ENCODE measurements around the gene MIEF2.
"Not testable (repeated sequence)": the region's sequence is repeated elsewhere in the genome, so short reads cannot be mapped to it uniquely, and the experiment has no call there.

Gene MIEF2

DNA sequence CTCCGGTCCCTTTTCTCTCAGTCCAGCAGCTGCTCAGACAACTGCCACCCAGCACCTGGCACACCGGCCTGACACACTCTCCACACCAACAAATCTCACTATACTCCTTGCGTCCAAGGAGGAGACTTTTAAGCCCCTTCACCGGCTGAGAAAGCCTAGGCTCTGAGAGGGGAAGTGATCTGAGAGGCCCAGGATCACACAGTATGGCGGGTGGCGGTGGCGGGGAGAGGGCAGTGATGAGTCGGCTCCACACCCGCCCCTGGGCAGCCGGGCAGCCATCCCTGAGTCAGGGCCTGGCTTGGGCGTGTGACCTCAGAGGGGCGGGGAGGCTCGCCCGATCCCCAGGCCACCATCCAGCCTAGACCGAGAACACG is 2.5 kb upstream of the MIEF2 start:
- peak; percentile 81 for DNase-seq

DNA sequence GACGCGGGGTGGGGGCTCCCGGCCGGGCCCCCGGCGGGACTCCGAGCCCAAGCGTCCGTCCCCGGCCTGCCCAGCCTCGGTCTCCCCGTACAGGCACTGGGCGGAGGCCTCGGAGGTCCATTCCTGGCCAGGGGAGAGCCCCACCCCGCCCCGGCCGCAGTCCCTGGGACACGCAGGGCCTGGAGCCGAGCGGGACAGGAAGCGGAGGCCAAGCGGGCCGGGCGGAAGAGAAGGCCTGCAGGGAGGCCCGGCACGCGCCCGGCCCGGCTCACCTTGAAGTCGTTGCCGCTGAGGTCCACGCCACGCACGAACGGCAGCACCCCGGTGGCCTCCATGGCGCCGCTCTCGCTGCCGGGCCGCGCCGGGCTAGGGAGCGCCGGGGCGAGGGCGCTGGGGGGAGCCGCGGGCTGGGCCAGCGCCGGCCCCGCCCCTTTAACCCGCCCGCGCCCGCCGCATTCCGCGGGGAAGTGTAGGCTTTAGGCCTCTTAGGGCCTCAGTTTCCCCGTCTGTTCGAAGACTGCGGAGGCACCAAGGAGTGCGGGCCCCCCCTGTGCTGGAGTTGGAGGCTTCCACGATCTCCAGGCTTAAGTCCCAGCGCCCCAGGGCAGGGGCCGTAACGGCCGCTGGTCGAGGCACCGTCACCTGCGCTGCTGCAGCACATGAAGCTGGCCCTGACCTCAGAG is 2.0 kb upstream of the MIEF2 start, which contains the start of gene FLII:
FLII (minus strand) TSS at position 383 of the 683 bp plus-strand sequence; CDS start at position 335, 48 bp downstream.
- DNase-seq: peak; percentile 83

DNA sequence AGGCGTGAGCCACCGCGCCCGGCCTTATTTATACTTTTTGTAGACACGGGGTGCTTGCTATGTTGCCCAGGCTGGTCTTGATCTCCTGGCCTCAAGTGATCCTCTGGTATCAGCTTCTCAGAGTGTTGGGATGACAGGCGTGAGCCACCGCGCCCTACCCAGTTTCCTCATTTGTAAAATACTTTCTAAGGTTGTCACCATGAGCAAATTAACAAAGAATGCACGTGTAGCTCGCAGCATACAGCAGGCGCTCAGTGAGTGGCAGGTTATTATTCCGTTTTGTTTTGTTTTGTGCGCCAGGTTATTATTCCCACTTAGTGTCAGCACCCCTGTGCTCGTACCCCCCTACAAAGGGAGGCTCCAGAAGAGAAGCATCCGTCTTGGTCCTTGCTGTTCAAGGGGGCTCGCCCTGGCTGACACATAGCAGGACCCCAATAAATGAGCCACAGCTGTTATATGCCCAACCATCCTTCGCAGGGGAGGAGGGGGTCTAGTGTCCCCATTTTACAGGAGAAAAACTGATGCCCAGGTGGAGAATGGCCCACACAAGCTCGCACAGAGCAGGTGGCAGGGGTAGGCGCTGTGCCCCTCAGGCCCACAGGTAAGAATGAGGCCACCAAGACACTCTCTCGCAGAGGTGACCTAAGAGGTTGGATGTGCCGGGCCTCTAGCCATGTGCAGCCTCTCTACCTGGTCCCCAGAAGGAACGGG is 686 bp upstream of the MIEF2 start:
- no peak for DNase-seq

DNA sequence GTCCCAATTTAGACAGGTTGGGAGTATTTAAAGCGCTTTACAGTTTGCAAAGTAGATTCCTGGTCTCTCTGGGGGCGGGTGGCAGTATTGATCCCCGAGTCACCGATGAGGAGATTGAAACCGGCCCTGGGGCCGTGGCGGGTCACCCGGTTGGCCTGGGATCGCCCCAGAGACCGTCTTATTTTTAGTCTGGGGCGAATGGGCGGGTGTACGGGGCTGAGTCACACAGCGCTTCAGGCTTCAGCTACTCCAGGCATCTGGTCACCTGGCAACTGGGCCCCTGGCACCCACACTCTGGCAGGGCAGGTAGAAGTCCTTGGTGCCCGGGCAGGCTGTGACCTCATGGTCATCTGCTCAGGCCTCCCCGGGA is 669 bp downstream of the MIEF2 start:
- DNase-seq: no peak

DNA sequence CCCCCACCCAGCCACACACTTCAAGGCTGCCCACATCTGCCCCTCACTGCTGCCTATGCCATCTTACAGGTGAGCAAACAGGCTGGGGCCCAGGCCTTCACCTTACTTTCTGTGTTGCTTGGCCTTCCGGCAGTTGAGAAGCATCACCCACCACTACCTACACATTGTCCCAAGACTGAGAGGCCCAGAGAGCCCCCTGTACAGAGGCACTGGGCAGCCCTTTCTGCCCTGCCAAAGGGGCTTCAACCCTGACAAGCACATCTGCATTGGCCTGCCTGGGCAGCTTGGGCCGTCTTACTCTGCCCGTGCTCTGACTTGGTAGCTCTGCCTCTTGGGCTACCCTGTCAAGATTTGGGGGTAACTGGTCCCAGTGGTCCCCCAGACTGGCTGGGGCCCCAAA is 1.2 kb downstream of the MIEF2 start:
- no peak for DNase-seq

DNA sequence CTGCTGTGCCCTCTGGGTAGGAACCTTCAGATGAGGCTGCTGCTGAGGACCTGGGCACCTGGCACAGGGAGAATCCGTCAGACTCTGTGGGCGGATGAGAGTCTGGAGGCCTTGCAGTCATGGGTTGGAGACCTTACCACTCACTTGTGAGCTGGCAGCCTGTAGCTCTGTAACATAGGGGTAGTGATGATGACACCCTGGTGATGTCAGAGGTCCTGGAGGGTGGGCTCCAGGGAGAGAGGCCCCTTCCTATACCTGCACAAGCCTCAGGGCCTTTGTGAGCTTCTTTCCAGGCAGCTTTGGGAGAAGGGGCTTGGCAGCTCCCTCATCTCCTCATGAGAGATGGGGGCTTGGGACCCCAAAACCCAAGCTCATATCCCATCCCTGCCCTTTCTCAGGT is 1.6 kb downstream of the MIEF2 start:
- DNase-seq: no peak

GRCh38 chr17:18262641-18263040 is 2.2 kb downstream of the MIEF2 start:
- no peak for DNase-seq

GRCh38 chr17:18263885-18264682 is 3.6 kb downstream of the MIEF2 start:
- no peak for DNase-seq

GRCh38 chr17:18267366-18267765 is 6.9 kb downstream of the MIEF2 start:
- DNase-seq: no peak

DNA sequence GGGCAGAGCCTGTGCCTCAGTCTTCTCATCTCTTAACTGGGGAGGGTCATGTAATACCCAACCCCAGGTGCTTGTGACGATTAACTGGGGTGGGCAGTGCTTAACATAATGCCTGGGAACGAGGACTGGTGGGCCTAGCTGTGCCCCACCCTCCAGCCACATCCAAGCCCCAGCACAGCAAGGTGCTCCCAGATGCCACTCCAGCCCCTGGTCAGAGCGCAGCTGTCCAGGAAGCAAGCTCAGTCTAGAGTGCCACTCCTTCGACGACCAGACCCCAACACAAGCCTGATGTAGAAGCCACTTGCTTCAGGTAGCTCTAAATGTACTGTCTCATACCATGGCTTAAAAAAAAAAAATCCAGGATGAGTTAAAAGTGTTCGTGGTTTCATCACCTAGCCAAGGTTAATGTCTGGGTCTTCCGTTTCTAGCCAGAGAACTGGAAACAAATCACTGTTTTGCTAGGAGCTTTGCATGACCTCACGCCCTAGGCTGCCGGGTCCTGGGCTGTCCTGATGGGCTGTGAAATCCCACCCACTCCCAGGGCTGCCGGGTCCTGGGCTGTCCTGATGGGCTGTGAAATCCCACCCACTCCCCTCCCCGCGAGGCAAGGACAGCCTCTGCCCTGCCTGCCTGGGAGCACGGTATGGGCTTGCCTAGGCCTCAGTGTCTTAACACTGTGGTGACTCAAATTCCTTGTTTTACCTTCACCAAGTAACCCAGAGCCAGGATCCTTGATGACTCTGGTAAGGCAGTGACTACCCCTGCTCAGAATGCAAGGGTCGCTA is 7.7 kb downstream of the MIEF2 start:
- DNase-seq: no peak

DNA sequence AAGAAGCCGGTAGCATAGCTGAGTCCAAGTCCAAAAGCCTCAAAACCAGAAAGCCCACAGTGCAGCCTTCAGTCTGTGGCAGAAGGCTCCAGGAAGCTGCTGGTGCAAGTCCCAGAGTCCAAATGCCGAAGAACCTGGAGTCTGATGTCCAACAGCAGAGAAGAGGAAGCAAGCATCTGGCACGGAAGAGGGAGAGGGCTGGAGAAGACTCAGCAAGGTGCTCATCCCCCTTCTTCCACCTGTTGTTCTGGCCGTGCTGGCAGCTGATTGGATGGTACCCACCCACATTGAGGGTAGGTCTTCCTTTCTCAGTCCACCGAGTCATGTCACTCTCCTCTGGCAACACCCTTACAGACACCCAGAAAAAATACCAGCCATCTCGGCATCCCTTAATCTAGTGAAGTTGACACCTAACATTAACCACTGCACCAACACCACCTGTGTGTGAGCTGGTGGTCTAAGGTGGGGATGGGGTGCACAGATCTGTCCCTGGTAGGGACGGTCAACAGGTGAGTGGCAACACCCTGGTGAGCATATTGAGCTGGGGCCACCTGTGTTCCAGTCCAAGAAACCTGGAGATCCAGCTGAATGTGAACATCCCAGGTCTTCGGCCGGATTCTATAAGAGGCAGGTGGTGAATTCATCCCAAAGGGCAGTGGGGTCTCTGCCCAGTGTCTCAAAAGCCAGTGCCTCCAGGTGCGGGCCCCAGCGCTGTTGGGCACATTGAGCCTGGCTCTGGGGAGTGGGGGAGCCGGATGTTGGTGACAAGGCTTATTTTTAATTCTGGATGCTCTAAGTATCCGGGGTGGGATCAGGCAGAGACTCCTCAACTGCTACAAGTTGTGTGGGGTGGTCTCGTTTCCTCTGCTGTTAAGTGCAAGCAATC is 9.8 kb downstream of the MIEF2 start:
- DNase-seq: no peak

DNA sequence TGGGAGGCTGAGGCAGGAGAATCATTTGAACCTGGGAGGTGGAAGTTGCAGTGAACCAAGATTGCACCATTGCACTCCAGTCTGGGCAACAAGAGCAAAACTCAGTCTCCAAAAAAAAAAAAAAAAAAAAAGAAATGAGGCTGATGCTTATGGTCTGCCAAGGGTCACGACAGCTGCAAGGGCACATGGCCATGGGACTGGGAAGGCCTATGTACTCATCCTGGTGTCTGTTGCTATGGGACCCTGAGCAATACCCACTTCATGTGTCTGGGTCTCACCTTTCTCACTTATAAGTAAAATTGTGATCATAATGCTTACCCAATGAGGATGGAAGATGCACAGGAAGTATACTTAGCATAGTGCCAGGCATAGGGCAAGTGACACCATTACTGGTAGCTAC is 16.6 kb downstream of the MIEF2 start:
- no peak for DNase-seq

DNA sequence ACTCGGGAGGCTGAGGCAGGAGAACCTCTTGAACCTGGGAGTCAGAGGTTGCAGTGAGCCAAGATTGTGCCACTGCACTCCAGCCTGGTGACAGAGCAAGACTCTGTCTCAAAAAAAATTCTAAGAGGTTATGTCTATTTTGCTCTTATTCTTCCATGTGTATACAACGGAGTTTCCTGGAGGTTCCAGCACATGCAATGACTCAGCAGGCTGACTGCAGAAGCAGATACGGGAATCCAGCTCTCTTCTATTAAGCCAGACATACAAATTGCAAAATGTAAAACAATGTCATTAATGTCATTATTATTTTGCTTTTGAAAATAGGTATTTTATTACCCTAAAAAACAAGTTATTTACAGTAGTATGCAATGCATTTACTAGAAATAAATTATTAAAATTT is 18.4 kb downstream of the MIEF2 start:
- DNase-seq: no peak

- DNase-seq: no peak
Measured at GRCh38 chr17:18280249-18280648, 19.8 kb downstream of the MIEF2 start.

DNA sequence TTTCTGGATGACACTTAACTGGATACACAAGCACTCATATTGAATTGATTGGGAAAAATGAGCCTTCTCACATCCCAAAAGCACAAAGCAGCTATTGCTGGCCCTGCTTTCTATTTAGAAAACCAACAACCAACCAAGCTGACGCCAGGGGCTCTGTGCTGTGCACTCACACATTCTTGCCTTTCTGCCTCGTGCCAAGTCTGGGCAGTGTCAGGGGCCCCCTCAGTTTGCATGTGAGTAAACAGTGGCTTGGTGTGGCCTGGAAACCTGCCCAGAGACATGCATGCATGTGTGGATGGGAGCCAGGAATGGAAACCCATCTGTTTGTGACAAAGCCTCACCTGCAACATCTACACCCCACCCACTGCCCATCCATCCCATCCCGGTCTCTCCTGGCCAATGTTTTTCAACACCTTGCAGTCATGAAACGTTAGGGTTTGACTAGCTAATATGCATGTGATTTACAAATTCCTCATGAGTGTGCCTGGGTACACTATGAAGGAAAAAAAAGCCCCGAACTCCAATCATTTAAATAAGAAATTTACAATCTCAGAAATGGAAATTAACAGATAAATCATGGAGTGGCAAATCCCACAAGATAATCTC is 20.4 kb downstream of the MIEF2 start:
- DNase-seq: no peak

- no peak for DNase-seq
Measured at GRCh38 chr17:18281788-18282187, 21.3 kb downstream of the MIEF2 start.

GRCh38 chr17:18285296-18285695 is 24.8 kb downstream of the MIEF2 start:
- no peak for DNase-seq

GRCh38 chr17:18291718-18292540 is 31.5 kb downstream of the MIEF2 start:
- DNase-seq: no peak

GRCh38 chr17:18298061-18298460 is 37.6 kb downstream of the MIEF2 start:
- DNase-seq: not testable (repeated sequence)

DNA sequence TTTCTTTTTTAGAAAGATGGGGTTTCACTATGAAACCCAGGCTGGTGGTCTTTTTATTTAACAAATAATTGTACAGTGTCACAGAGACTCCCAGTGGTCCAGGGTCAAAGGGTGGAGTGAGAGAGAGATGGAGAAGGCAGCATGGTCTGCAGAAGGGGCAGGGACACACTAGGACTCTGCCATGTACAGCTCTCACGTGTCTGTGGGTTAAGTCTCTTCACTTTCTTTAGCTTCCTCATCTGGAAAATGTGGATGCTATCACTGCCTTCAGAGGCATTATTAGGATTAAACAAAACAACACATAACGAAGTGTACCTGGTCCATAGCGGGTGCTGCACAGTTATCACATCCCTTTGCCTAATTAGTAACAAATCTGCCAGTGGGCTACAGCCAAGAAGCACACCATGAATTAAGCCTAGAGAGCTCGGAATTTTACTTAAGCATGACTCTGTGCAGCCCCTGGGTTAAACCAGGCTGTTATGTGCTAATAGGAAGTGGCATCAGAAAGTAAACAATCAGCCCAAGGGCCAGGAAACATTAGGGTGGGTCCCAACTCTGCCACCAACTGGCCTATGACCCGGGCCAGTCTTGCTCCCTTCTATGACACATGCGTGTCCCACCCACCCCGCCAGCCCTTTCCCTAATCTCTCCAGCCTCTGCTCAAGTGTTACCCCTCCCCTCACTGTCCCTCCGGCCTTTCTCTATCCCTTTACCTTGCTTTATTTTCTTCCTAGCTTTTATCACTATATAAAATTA is 40.4 kb downstream of the MIEF2 start:
- DNase-seq: no peak
